PC-3 (cell line): ENCODE measurements around the gene IRAK1. TPM values are rescaled to one million over a fixed set of nuclear protein-coding genes. Genes with fewer than 3 reads are reported as not detected.

Experiments used
- ATAC-seq: fragments of 200-7000 bp; cut with Tn5 transposase; 2 replicates; pipeline ENCODE4 v1.9.1; 2020; ENCODE audit warnings: mild to moderate bottlenecking, moderate library complexity
- BruUV-seq: library from RNA; stranded (reverse); fragments of 400-500 nt; replicated peaks from 2 replicates; lab custom pipeline; 2021; lab: Mats Ljungman, UMichigan
- CTCF ChIA-PET: fragments of 300-600 bp; sonication (Branson Sonifier 250); formaldehyde crosslinking; loops from one replicate; lab custom pipeline; 2022; ENCODE audit warnings: antibody characterized with exemption; lab: Charles Lee
- POLR2A ChIA-PET: fragments of 300-600 bp; sonication (Branson Sonifier 250); formaldehyde crosslinking; loops from one replicate; lab custom pipeline; 2022; ENCODE audit warnings: antibody characterized with exemption; ENCODE audit not compliant: unreplicated experiment; lab: Charles Lee
- DNase-seq: peaks from one replicate; pipeline ENCODE4 v3.0.0-alpha.2; 2015
- H2AFZ ChIP-seq: fragments of 300-600 bp; sonication (generic); 2 replicates; pipeline ENCODE4 v1.6.0; 2016; ENCODE audit warnings: antibody characterized with exemption, low read length
- H3F3A ChIP-seq: fragments of 300-600 bp; sonication (generic); one replicate; pipeline ENCODE4 v1.6.0; 2017; ENCODE audit warnings: antibody characterized with exemption, low read length, control low read depth, mild to moderate bottlenecking; ENCODE audit not compliant: unreplicated experiment
- H3K27ac ChIP-seq: fragments of 300-600 bp; sonication (generic); 2 replicates; pipeline ENCODE4 v1.5.1; 2016; ENCODE audit warnings: mild to moderate bottlenecking, low read length
- H3K27me3 ChIP-seq: fragments of 300-600 bp; sonication (generic); 2 replicates; pipeline ENCODE4 v1.6.1; 2016; ENCODE audit warnings: low read length, mixed read lengths
- H3K36me3 ChIP-seq: fragments of 300-600 bp; sonication (generic); 2 replicates; pipeline ENCODE4 v1.6.1; 2016; ENCODE audit warnings: low read depth, mixed run types, low read length, mixed read lengths
- H3K4me1 ChIP-seq: fragments of 300-600 bp; sonication (generic); 2 replicates; pipeline ENCODE4 v1.5.1; 2016; ENCODE audit warnings: low read length; ENCODE audit not compliant: insufficient read depth
- H3K4me2 ChIP-seq: fragments of 300-600 bp; sonication (generic); 2 replicates; pipeline ENCODE4 v1.6.0; 2016; ENCODE audit warnings: low read length
- H3K4me3 ChIP-seq: fragments of 300-600 bp; sonication (generic); 2 replicates; pipeline ENCODE4 v1.5.1; 2016; ENCODE audit warnings: mild to moderate bottlenecking, low read length, mixed read lengths
- H3K79me2 ChIP-seq: fragments of 300-600 bp; sonication (generic); 2 replicates; pipeline ENCODE4 v1.6.1; 2017; ENCODE audit warnings: low read length, mixed read lengths
- H3K9ac ChIP-seq: fragments of 300-600 bp; sonication (generic); 2 replicates; pipeline ENCODE4 v1.6.0; 2016; ENCODE audit warnings: mild to moderate bottlenecking, low read length
- H3K9me2 ChIP-seq: fragments of 300-600 bp; sonication (generic); replicated peaks from 2 replicates; pipeline ENCODE4 v1.6.1; 2016; ENCODE audit warnings: mixed run types, low read length, mixed read lengths
- H3K9me3 ChIP-seq: fragments of 300-600 bp; sonication (generic); 2 replicates; pipeline ENCODE4 v1.6.1; 2016; ENCODE audit warnings: low read length, mixed read lengths
- H4K20me1 ChIP-seq: fragments of 300-600 bp; sonication (generic); 2 replicates; pipeline ENCODE4 v1.6.1; 2016; ENCODE audit warnings: low read length, mixed read lengths
- EZH2 ChIP-seq: fragments of 300-600 bp; sonication (generic); IDR thresholded peaks from one replicate; pipeline ENCODE4 v1.6.1; 2017; ENCODE audit warnings: antibody characterized with exemption, mild to moderate bottlenecking, low read length; ENCODE audit not compliant: unreplicated experiment
- EZH2phosphoT487 ChIP-seq: fragments of 300-600 bp; sonication (generic); IDR thresholded peaks from 2 replicates; pipeline ENCODE4 v1.6.1; 2018; ENCODE audit warnings: mild to moderate bottlenecking, antibody characterized with exemption, low read length, borderline replicate concordance
- intact Hi-C: fragments of 100-400 bp; cut with micrococcal nuclease; formaldehyde crosslinking; loops from 2 replicates; pipeline ENCODE4 v1.9.0; 2023
- total RNA-seq: library from RNA; depleted of rRNA; stranded (reverse); fragments of >200 nt; gene quantifications from 2 replicates; pipeline ENCODE4 v1.2.3, GENCODE V29; 2014
- TF ChIP-seq, protein P1 (sequence below): fragments of 300-600 bp; sonication (generic); conservative IDR thresholded peaks from 2 replicates; pipeline ENCODE4 v1.5.1; 2017; ENCODE audit warnings: antibody characterized with exemption, low read depth, mild to moderate bottlenecking, low read length

The IRAK1 gene
- total RNA-seq, 1 experiment from 2014 or later: 366 TPM

DNA sequence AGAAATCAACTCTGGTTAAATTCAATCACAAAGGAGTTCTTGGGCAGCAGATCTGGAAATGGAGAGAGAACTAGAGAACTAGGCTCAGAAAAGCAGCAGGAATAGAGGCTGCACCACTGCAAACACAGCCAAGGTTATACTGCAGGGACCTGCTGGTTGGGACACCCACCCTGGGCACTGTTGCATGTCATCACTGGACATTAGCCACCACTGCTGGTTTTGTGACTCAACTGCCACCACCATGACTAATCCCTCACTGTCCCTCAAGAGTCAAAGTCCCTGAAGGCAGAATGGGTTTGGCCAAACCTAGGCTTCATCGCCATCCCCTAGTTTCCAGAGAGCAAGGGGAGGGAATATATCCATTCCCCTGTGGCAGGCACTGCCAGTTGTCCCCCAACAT is 38.1 kb upstream of the IRAK1 start:
- Histone ChIP-seq H3K36me3 (peaks cover 6% of the 10 kb centered on the region), H3K9me3 (no peaks in the 10 kb centered on the region), H3K27me3 (no peaks in the 10 kb centered on the region), H2AFZ (no peak overlapping the region), H3K4me3 (no peak overlapping the region), H3K9me2 (no peaks in the 10 kb centered on the region), H3K4me1 (no peaks in the 10 kb centered on the region), H3F3A (no peaks in the 10 kb centered on the region), H3K79me2 (peaks cover 63% of the 10 kb centered on the region), H4K20me1 (no peaks in the 10 kb centered on the region), H3K4me2 (no peak overlapping the region), H3K27ac (no peak overlapping the region), H3K9ac (no peak overlapping the region)
- BruUV-seq: no TSS peak
- TF ChIP-seq EZH2: no peak
- TF ChIP-seq EZH2phosphoT487: no peak
- TF ChIP-seq, protein P1, sequence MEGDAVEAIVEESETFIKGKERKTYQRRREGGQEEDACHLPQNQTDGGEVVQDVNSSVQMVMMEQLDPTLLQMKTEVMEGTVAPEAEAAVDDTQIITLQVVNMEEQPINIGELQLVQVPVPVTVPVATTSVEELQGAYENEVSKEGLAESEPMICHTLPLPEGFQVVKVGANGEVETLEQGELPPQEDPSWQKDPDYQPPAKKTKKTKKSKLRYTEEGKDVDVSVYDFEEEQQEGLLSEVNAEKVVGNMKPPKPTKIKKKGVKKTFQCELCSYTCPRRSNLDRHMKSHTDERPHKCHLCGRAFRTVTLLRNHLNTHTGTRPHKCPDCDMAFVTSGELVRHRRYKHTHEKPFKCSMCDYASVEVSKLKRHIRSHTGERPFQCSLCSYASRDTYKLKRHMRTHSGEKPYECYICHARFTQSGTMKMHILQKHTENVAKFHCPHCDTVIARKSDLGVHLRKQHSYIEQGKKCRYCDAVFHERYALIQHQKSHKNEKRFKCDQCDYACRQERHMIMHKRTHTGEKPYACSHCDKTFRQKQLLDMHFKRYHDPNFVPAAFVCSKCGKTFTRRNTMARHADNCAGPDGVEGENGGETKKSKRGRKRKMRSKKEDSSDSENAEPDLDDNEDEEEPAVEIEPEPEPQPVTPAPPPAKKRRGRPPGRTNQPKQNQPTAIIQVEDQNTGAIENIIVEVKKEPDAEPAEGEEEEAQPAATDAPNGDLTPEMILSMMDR: no peak
- CTCF ChIA-PET: no interaction called here
- DNase-seq: no peak
- POLR2A ChIA-PET: no interaction called here
- ATAC-seq: no peak
- intact Hi-C loops: no loop called here

DNA sequence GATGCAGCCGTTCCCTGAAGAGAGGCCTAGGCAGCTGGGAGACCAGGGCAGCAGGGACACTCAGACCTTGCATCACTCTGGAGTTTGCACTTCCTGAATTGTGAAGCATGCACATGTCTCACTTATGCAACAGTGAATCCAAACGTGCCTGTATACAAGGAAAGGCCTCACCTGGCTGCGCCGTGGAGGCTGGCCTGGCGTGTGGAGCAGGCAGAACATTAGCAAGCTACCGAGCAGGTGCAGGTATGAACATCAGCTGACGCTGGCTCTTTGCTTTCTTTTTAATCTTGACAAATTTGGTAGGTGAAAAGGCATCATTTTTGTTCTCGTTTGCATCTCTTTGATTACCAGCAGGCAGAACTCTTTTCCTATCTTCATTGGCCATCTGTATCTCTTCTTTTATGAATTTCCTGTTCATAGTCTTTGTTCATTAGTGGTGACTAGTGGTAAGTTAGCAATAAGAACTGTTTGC is 37.1 kb upstream of the IRAK1 start:
- intact Hi-C loops: no loop called here
- TF ChIP-seq, protein P1: no peak
- TF ChIP-seq EZH2phosphoT487 (no peak), EZH2 (no peak)
- no peaks in the 10 kb centered on the region for H3K27me3 ChIP-seq
- no peak overlapping the region for H3K4me2 ChIP-seq
- no peak overlapping the region for H3K9ac ChIP-seq
- H3K9me3 ChIP-seq: no peaks in the 10 kb centered on the region
- no TSS peak for BruUV-seq
- H3K79me2 ChIP-seq: peaks cover 59% of the 10 kb centered on the region
- ChIA-PET CTCF (no interaction called here), POLR2A (no interaction called here)
- no peaks in the 10 kb centered on the region for H3F3A ChIP-seq
- peaks cover 6% of the 10 kb centered on the region for H3K36me3 ChIP-seq
- no peak overlapping the region for H3K4me3 ChIP-seq
- H3K4me1 ChIP-seq: no peaks in the 10 kb centered on the region
- ATAC-seq (no peak), DNase-seq (no peak)
- no peaks in the 10 kb centered on the region for H4K20me1 ChIP-seq
- H3K9me2 ChIP-seq: no peaks in the 10 kb centered on the region
- no peak overlapping the region for H2AFZ ChIP-seq
- no peak overlapping the region for H3K27ac ChIP-seq

DNA sequence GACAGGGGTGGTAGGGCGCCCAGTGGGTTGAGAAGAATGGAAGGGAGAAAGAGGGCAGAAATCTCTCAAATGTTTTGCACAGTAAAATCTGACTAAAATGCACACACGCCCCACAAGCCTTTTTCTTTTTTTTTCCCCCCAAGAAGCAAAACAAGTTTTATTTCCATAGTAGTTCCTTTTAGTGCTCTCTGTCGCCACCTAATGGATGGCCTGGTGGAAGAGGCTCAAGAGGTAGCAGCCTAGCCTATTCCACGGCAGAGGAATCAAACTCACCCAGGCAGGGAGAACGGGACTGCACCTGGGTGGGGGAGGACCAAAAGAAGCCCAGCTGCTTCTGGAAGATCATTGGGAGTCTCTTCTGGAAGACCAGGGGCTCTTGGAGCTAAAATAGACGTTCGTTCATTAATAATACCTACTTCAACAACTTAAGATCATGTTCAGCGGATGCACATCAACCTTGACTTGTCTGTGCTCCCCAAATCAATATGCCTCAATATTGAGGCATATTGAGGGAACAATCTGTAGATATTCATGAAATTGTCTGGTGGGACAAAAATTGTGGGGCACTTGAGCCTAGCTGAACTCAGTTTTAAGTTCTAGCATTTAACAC is 31.6 kb upstream of the IRAK1 start:
- H3K27me3 ChIP-seq: no peaks in the 10 kb centered on the region
- CTCF ChIA-PET: no interaction called here
- POLR2A ChIA-PET: no interaction called here
- no peak overlapping the region for H3K4me2 ChIP-seq
- H3K9ac ChIP-seq: no peak overlapping the region
- H3K4me1 ChIP-seq: no peaks in the 10 kb centered on the region
- intact Hi-C loops: no loop called here
- no peak overlapping the region for H3K27ac ChIP-seq
- no peaks in the 10 kb centered on the region for H4K20me1 ChIP-seq
- H3K4me3 ChIP-seq: no peak overlapping the region
- TF ChIP-seq, protein P1: peak; percentile 74
- no peak for TF ChIP-seq EZH2phosphoT487
- H2AFZ ChIP-seq: no peak overlapping the region
- H3K36me3 ChIP-seq: no peaks in the 10 kb centered on the region; the same call in 1 of the 2 replicates
- BruUV-seq: no TSS peak
- no peaks in the 10 kb centered on the region for H3K9me3 ChIP-seq
- ATAC-seq (peak; percentile 77), DNase-seq (peak; percentile 70)
- H3K79me2 ChIP-seq: peaks cover 34% of the 10 kb centered on the region
- no peaks in the 10 kb centered on the region for H3K9me2 ChIP-seq
- H3F3A ChIP-seq: no peaks in the 10 kb centered on the region
